Mesodermal cell (in vitro differentiated cells): ENCODE measurements around the gene UPK2.

Experiments
- H3K27ac ChIP-seq: 2 replicates; pipeline ENCODE4 v1.7.0; 2013; ENCODE audit warnings: mild to moderate bottlenecking, low read depth, low read length, moderate library complexity; ENCODE audit not compliant: severe bottlenecking
- H3K36me3 ChIP-seq: 2 replicates; pipeline ENCODE4 v1.7.1; 2013; ENCODE audit warnings: mild to moderate bottlenecking, low read length, moderate library complexity; ENCODE audit not compliant: control insufficient read depth, insufficient read depth
- H3K4me1 ChIP-seq: one replicate; pipeline ENCODE4 v1.7.1; 2013; ENCODE audit warnings: mild to moderate bottlenecking, low read length; ENCODE audit not compliant: insufficient read depth, control insufficient read depth, poor library complexity, severe bottlenecking
- H3K4me3 ChIP-seq: 2 replicates; pipeline ENCODE4 v1.7.0; 2013; ENCODE audit warnings: low read length, control low read depth, mild to moderate bottlenecking; ENCODE audit not compliant: insufficient read depth, poor library complexity, severe bottlenecking; ENCODE audit errors: extremely low read depth
- H3K9me3 ChIP-seq: 2 replicates; pipeline ENCODE4 v1.7.1; 2013; ENCODE audit warnings: mild to moderate bottlenecking, low read length, moderate library complexity; ENCODE audit not compliant: control insufficient read depth
- WGBS, 2 experiments: methylation state at CpG; one replicate each; pipeline ENCODE4 v1.1.5; 2013; ENCODE audit warnings: missing lambda C conversion rate in 2 of 2; ENCODE audit not compliant: insufficient coverage in 2 of 2; 5-methylcytosine and 5-hydroxymethylcytosine counted together

Gene UPK2

DNA sequence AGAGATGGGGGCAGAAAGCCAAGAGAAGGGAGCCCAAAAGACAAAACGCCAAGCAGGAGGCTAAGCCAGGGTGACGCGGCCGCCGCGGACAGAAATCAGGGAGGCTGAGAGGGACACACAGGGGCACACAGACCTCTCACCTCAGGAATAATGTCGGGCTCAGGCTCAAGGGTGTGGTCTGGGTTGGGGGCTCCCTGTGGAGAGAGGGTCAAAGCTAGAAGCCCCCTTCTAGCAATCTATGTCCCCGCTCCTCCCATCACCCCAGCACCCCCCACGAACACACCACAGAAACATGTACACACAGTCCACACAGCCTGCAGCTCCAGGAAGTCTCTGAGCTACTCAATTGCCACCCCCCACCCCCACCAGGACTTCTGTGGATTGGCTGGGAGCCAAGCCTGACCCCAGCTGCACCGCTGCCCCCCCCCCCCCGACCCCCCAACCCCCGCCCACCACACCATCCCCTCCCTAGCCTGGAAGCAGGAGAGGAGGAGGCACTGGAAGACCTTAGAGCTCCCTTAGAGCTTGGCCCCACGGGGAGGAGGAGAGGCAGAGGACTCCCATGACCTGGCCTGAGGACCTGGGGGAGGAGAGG, 37.3 kb upstream of the UPK2 start:
- WGBS, 2 experiments, result 10 to 11% methylated on average over 8 of the region's 13 CpGs
- Histone ChIP-seq H3K4me3 (peak overlapping the region; percentile 30), H3K36me3 (peaks cover 33% of the 10 kb centered on the region), H3K27ac (peak overlapping the region; percentile 96), H3K4me1 (peaks cover 93% of the 10 kb centered on the region), H3K9me3 (no peaks in the 10 kb centered on the region)

GRCh38 chr11:118921121-118921928, 34.8 kb upstream of the UPK2 start:
- no peaks in the 10 kb centered on the region for H3K9me3 ChIP-seq
- peaks cover 69% of the 10 kb centered on the region for H3K4me1 ChIP-seq
- peak overlapping the region; percentile 96 for H3K27ac ChIP-seq
- 3 to 9% methylated on average over 5 to 9 of the region's 13 CpGs for WGBS, 2 experiments
- peak overlapping the region; percentile 99 for H3K4me3 ChIP-seq
- H3K36me3 ChIP-seq, result peaks cover 13% of the 10 kb centered on the region

GRCh38 chr11:118921929-118922744, 34.0 kb upstream of the UPK2 start:
- Histone ChIP-seq H3K4me1 (peaks cover 61% of the 10 kb centered on the region), H3K9me3 (no peaks in the 10 kb centered on the region), H3K36me3 (peaks cover 13% of the 10 kb centered on the region), H3K4me3 (peak overlapping the region; percentile 99), H3K27ac (peak overlapping the region; percentile 96)
- WGBS, 2 experiments, result 47 to 64% methylated on average over 6 to 9 of the region's 20 CpGs

DNA sequence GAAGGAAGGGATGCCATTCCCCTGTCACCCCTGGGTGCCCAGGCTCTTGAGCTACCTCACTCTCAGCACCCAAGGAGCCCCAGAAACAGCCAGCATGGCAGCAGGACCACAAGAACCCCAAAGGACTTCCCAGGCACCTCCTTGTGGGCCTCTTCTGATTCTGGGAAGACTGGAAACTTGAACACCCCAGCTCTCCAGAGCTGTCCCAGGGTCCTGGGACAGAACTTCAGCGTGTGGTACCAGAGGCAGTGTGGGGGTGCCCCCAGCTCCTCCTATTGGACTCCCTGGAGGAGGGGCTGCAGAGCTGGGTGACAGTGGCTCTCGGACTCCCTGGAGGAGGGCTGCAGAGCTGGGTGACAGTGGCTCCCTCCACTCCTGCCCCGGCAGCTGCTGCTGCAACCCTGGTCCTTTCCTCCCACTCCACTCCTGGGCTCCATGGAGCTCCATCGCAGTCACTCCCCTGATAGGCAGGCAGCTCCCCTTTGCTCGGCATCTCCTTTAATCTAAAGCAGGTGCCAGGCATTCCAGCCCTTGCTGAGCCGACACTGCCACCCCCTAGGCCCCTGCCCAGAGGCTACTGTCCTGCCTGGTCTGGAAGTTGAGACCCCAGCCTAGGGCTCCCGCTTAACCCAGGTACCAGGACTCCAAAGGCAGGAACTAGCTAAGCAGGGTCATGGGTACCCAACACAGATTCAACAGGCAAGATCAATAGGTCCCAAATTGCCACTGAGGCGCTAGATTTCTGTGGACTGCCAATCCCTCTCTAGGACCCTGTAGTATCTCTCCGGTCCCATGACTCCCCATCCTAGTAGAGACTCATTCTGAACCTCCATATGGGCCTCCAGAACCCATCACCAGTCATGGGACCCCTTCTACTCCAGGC, 33.1 kb upstream of the UPK2 start:
- H3K9me3 ChIP-seq, result no peaks in the 10 kb centered on the region
- H3K36me3 ChIP-seq, result peaks cover 10% of the 10 kb centered on the region
- peaks cover 60% of the 10 kb centered on the region for H3K4me1 ChIP-seq
- H3K4me3 ChIP-seq, result peak overlapping the region; percentile 99
- 74 to 78% methylated on average over 7 to 9 of the region's 9 CpGs for WGBS, 2 experiments
- peak overlapping the region; percentile 96 for H3K27ac ChIP-seq

DNA sequence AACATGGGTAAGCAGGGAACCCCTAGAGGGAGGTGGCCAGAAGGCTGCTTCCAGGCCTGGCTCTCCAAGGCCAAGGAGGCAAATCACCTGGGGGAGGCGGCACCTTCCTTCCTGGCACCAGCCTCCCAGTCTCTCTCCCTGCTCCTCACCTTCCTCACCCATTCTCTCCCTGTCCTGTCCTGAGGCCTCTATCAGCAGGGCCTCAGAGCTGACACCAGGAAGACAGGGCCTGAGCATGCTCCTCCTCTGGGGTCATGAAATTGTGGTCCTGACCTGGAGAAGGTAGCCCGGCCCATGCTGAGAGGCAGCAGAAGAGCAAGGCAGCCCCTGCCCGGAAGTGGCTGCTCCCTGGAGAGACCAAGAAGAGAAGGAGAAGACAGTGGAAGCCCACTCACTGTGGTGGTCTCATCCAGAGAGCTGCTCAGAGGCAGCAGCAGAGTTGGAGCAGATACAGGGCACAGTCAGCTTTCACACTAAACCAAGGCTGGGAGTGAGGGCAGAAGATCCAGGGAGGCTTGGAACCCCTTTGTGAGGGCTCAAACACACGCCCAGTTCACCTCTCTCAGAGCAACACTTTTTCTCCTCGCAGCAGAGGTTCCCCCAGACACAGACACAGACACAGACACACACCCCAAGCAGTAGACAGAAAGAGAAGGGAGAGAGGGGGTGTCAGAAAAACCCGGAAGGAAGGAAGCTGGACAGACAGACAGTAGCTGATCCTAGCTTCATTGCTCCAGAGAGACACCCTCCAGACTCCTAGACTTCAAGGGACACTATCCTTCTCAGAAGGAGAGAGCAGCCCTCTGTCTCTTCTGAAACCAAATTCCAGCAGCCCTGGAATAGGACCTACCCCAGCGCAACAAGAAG, 32.1 kb upstream of the UPK2 start:
- Histone ChIP-seq H3K27ac (peak overlapping the region; percentile 6), H3K4me3 (peak overlapping the region; percentile 99), H3K9me3 (no peaks in the 10 kb centered on the region), H3K36me3 (peaks cover 10% of the 10 kb centered on the region), H3K4me1 (peaks cover 56% of the 10 kb centered on the region)
- 34 to 47% methylated on average over 3 to 4 of the region's 7 CpGs for WGBS, 2 experiments

DNA sequence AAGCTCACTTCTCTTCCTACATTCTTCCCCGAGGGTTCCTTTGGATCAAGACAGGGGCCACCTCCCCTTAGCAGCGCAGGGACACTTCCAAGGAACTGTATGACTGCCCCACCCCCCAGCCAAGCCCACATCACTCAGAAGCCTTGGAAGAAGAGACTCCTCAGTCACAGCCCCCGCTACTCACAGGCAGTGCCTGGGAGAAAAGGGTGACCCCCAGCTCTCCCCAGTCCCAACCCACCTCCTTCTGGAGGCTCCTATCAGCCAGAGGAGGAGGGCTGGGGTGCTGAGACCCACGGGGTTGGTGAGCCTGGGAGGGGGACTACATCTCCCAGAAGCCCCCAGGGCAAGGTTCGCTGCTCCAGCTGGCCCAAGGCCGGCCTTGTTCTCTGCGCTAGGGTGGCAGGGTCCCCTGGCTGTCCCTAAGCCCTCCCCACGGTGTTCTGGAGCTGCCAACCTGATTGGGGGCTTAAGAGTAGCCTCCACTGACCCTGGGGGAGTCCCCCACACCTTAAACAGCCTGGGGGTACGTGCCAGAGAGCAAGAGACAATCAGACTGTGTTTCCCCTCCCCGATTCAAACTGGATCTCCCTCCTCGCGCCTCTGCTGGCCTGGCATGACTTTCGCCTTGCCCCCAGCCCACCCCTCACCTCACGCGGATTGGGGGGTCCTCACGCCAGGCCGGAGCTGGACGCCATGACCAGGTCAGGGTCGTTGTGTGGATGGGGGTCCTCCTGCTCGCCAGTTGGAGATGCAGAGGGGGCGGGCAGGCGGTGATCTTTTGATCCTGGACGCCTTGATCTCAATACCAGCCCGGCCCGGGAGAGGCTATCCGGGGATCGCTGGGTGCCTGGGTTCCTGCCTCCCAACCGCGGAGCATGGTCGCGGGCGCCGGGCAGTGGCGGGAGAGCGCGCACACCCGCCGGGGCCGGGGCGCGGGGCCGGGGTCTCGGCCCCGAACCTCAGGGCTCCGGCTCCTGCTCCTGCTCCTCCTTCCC, 31.2 kb upstream of the UPK2 start:
- WGBS, 2 experiments, result 0% methylated on average over 37 to 42 of the region's 45 CpGs
- peaks cover 48% of the 10 kb centered on the region for H3K4me1 ChIP-seq

GRCh38 chr11:118927554-118928100, 28.5 kb upstream of the UPK2 start:
- peaks cover 39% of the 10 kb centered on the region for H3K4me1 ChIP-seq
- H3K9me3 ChIP-seq, result no peaks in the 10 kb centered on the region
- H3K36me3 ChIP-seq, result peaks cover 9% of the 10 kb centered on the region
- 17 to 40% methylated on average over 2 to 3 of the region's 7 CpGs for WGBS, 2 experiments
- no peak overlapping the region for H3K27ac ChIP-seq
- no peak overlapping the region for H3K4me3 ChIP-seq

More for the DNA sequence above, 31.2 kb upstream of the UPK2 start:
- peaks cover 10% of the 10 kb centered on the region for H3K36me3 ChIP-seq
- H3K4me3 ChIP-seq, result peak overlapping the region; percentile 99
- H3K9me3 ChIP-seq, result no peaks in the 10 kb centered on the region
- H3K27ac ChIP-seq, result peak overlapping the region; percentile 6

DNA sequence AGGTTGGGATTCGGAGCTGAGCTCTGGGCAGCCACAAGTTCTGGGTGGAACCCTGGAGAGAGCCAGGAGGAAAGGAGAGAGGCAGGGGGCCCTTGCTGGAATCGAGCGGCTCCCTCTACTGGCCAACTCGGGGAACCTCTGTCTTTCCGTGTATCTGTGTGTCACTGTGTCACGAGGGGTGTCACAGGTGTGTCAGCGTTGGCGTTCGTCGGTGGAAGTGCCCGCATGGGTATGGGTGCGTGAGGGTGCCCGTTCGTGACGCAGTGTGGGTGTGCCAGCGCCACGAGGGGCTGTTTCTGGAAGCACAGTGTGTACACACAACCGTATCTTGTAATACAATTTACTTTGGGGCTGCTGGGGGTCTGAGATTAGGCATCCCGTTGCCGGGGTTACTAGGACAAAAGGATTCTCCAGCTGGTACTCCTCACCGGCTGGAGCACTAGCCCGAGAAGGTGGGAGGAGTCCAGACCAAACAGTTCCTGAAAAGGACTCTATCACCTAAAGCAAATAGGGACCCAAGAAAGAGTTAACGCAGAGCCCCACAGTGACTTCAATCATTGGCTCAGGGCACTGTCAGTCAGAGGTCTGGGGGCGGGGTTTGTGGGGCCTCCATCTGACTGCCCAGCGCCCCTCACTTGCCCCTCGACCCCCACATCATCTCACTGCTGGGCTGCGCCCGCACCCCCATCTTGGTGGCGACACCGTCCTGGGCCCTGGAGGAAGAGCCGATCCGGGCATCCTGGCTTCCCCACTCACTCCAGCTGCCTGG, 27.8 kb upstream of the UPK2 start:
- H3K4me3 ChIP-seq, result peak overlapping the region; percentile 78
- H3K36me3 ChIP-seq, result peaks cover 2% of the 10 kb centered on the region
- no peaks in the 10 kb centered on the region for H3K9me3 ChIP-seq
- H3K27ac ChIP-seq, result peak overlapping the region; percentile 82
- H3K4me1 ChIP-seq, result peaks cover 37% of the 10 kb centered on the region
- 0% methylated on average over 14 to 25 of the region's 32 CpGs for WGBS, 2 experiments
